Measurements from ENCODE around the gene BMP5.

DNA sequence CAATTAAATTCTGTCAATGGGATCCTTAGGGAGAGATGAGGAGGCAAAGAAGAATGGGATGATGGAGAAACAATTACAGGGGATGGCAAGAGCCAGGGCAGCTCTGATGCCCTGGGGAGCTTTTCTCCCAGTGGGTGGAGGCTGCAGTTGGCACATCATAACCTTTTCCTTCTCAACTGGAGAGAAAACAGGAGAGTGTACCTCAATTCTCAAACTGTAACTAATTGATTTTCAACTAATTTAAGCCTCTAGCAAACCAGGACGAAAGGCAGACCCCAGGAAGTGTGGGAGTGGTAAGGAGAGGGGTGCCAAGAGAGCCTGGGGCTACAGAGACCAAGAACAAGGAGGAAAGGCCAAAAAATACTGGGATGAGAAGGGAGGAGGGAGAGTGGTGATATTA is 5.7 kb downstream of the BMP5 start:
- TF ChIP-seq CTCF (IDR thresholded peaks at IDR 0.05; ENCODE audit: low read depth, low read length, poor library complexity, severe bottlenecking): no peak
- TF ChIP-seq EZH2phosphoT487 (IDR thresholded peaks at IDR 0.05; ENCODE audit: borderline replicate concordance, low read length): no peak
